ENCODE data around the gene CACNA1S. TPM values are rescaled to one million over a fixed set of nuclear protein-coding genes. Genes with fewer than 3 reads are reported as not detected.

The CACNA1S gene
- total RNA-seq, 1 donor from 2014 or later = 0.11 TPM

- Histone ChIP-seq H3K9ac (no peak overlapping the region), H4K20me1 (ENCODE audit: low read depth) (peaks cover 7% of the 10 kb centered on the region), H3K4me2 (no peak overlapping the region), H3K27me3 (no peaks in the 10 kb centered on the region), H3K4me1 (peaks cover 10% of the 10 kb centered on the region), H3K36me3 (no peaks in the 10 kb centered on the region), H3K79me2 (ENCODE audit: low read depth) (no peaks in the 10 kb centered on the region), H3F3A (ENCODE audit: low read depth) (no peaks in the 10 kb centered on the region), H2AFZ (replicated peaks) (no peak overlapping the region), H3K4me3 (no peak overlapping the region), H3K27ac (no peak overlapping the region), H3K9me3 (ENCODE audit: low read depth) (no peaks in the 10 kb centered on the region)
- H3K36me3 Mint-ChIP-seq = peaks cover 5% of the 10 kb centered on the region
- no peak for DNase-seq (ENCODE audit: low spot score)
- no peak overlapping the region for H3K4me3 Mint-ChIP-seq
- peaks cover 12% of the 10 kb centered on the region for H3K4me1 Mint-ChIP-seq
- no peaks in the 10 kb centered on the region for H3K9me3 Mint-ChIP-seq
- peaks cover 5% of the 10 kb centered on the region for H3K27me3 Mint-ChIP-seq (ENCODE audit: insufficient read depth, low read depth)
- TF ChIP-seq EZH2phosphoT487 (IDR thresholded peaks at IDR 0.05) (no peak), EZH2 (IDR thresholded peaks at IDR 0.05) (no peak), CTCF (IDR thresholded peaks at IDR 0.05) (no peak)
- no peak overlapping the region for H3K27ac Mint-ChIP-seq
Observed at GRCh38 chr1:201004732-201005131, 107.5 kb downstream of the CACNA1S start.

DNA sequence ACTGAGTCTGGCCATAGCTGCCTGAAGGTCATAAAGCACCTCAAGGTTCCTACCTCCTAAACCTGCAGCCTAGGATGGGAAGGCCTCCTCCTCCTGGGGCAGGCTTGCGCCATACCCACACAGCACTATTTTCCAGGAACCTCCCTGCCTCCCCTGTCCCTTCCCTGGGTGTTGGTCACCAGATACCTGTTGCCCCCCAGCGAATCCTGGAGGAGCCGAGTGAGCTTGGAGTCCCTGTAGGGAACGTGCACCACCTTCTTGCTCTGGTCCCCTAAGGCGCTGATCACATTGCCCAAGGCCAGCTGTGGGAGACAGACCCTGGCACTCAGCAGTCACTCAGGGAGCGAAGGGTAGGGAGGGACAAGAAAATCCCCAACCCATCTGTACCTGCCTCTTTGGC, 108.1 kb downstream of the CACNA1S start:
- Histone ChIP-seq H3K27me3 (no peaks in the 10 kb centered on the region), H3K27ac (no peak overlapping the region), H3K9ac (no peak overlapping the region), H3K4me2 (no peak overlapping the region), H3F3A (ENCODE audit: low read depth) (no peaks in the 10 kb centered on the region), H3K36me3 (no peaks in the 10 kb centered on the region), H3K79me2 (ENCODE audit: low read depth) (no peaks in the 10 kb centered on the region), H3K4me1 (peaks cover 4% of the 10 kb centered on the region), H4K20me1 (ENCODE audit: low read depth) (peaks cover 2% of the 10 kb centered on the region), H3K4me3 (no peak overlapping the region), H3K9me3 (ENCODE audit: low read depth) (no peaks in the 10 kb centered on the region), H2AFZ (replicated peaks) (no peak overlapping the region)
- Mint-ChIP-seq H3K9me3 (no peaks in the 10 kb centered on the region), H3K4me3 (no peak overlapping the region), H3K27me3 (ENCODE audit: insufficient read depth, low read depth) (peaks cover 9% of the 10 kb centered on the region), H3K27ac (no peak overlapping the region), H3K36me3 (peaks cover 7% of the 10 kb centered on the region), H3K4me1 (peaks cover 6% of the 10 kb centered on the region)
- no peak for DNase-seq (ENCODE audit: low spot score)
- TF ChIP-seq EZH2phosphoT487 (IDR thresholded peaks at IDR 0.05) = no peak
- no peak for TF ChIP-seq EZH2 (IDR thresholded peaks at IDR 0.05)
- no peak for TF ChIP-seq CTCF (IDR thresholded peaks at IDR 0.05)

GRCh38 chr1:201002510-201002909, 109.7 kb downstream of the CACNA1S start:
- Histone ChIP-seq H3K27ac (no peak overlapping the region), H3K36me3 (no peaks in the 10 kb centered on the region), H3F3A (ENCODE audit: low read depth) (no peaks in the 10 kb centered on the region), H2AFZ (replicated peaks) (no peak overlapping the region), H3K4me2 (no peak overlapping the region), H3K27me3 (no peaks in the 10 kb centered on the region), H3K9me3 (ENCODE audit: low read depth) (no peaks in the 10 kb centered on the region), H4K20me1 (ENCODE audit: low read depth) (no peaks in the 10 kb centered on the region), H3K4me1 (no peaks in the 10 kb centered on the region), H3K9ac (no peak overlapping the region), H3K79me2 (ENCODE audit: low read depth) (no peaks in the 10 kb centered on the region), H3K4me3 (no peak overlapping the region)
- Mint-ChIP-seq H3K27me3 (ENCODE audit: insufficient read depth, low read depth) (peaks cover 11% of the 10 kb centered on the region), H3K9me3 (no peaks in the 10 kb centered on the region), H3K4me3 (no peak overlapping the region), H3K36me3 (peaks cover 11% of the 10 kb centered on the region), H3K27ac (peak overlapping the region; percentile 36), H3K4me1 (peaks cover 2% of the 10 kb centered on the region)
- no peak for TF ChIP-seq CTCF (IDR thresholded peaks at IDR 0.05)
- no peak for TF ChIP-seq EZH2 (IDR thresholded peaks at IDR 0.05)
- TF ChIP-seq EZH2phosphoT487 (IDR thresholded peaks at IDR 0.05) = no peak
- no peak for DNase-seq (ENCODE audit: low spot score)

Data from neural progenitor cell (in vitro differentiated cells).